PC-3 (cell line): ENCODE results near the gene CLCF1. TPM values are rescaled to one million over a fixed set of nuclear protein-coding genes. Genes with fewer than 3 reads are reported as not detected.
A peak's percentile ranks its signal among the peaks of the same experiment; 100 is the strongest.

Experiments
- ATAC-seq: fragments of 200-7000 bp; cut with Tn5 transposase; 2 replicates; pipeline ENCODE4 v1.9.1; 2020; ENCODE audit warnings: mild to moderate bottlenecking, moderate library complexity
- BruUV-seq: library from RNA; stranded (reverse); fragments of 400-500 nt; replicated peaks from 2 replicates; lab custom pipeline; 2021; lab: Mats Ljungman, UMichigan
- CTCF ChIA-PET: fragments of 300-600 bp; sonication (Branson Sonifier 250); formaldehyde crosslinking; loops from one replicate; lab custom pipeline; 2022; ENCODE audit warnings: antibody characterized with exemption; lab: Charles Lee
- POLR2A ChIA-PET: fragments of 300-600 bp; sonication (Branson Sonifier 250); formaldehyde crosslinking; loops from one replicate; lab custom pipeline; 2022; ENCODE audit warnings: antibody characterized with exemption; ENCODE audit not compliant: unreplicated experiment; lab: Charles Lee
- DNase-seq: peaks from one replicate; pipeline ENCODE4 v3.0.0-alpha.2; 2015
- H2AFZ ChIP-seq: fragments of 300-600 bp; sonication (generic); 2 replicates; pipeline ENCODE4 v1.6.0; 2016; ENCODE audit warnings: antibody characterized with exemption, low read length
- H3F3A ChIP-seq: fragments of 300-600 bp; sonication (generic); one replicate; pipeline ENCODE4 v1.6.0; 2017; ENCODE audit warnings: antibody characterized with exemption, low read length, control low read depth, mild to moderate bottlenecking; ENCODE audit not compliant: unreplicated experiment
- H3K27ac ChIP-seq: fragments of 300-600 bp; sonication (generic); 2 replicates; pipeline ENCODE4 v1.5.1; 2016; ENCODE audit warnings: mild to moderate bottlenecking, low read length
- H3K27me3 ChIP-seq: fragments of 300-600 bp; sonication (generic); 2 replicates; pipeline ENCODE4 v1.6.1; 2016; ENCODE audit warnings: low read length, mixed read lengths
- H3K36me3 ChIP-seq: fragments of 300-600 bp; sonication (generic); 2 replicates; pipeline ENCODE4 v1.6.1; 2016; ENCODE audit warnings: low read depth, mixed run types, low read length, mixed read lengths
- H3K4me1 ChIP-seq: fragments of 300-600 bp; sonication (generic); 2 replicates; pipeline ENCODE4 v1.5.1; 2016; ENCODE audit warnings: low read length; ENCODE audit not compliant: insufficient read depth
- H3K4me2 ChIP-seq: fragments of 300-600 bp; sonication (generic); 2 replicates; pipeline ENCODE4 v1.6.0; 2016; ENCODE audit warnings: low read length
- H3K4me3 ChIP-seq: fragments of 300-600 bp; sonication (generic); 2 replicates; pipeline ENCODE4 v1.5.1; 2016; ENCODE audit warnings: mild to moderate bottlenecking, low read length, mixed read lengths
- H3K79me2 ChIP-seq: fragments of 300-600 bp; sonication (generic); 2 replicates; pipeline ENCODE4 v1.6.1; 2017; ENCODE audit warnings: low read length, mixed read lengths
- H3K9ac ChIP-seq: fragments of 300-600 bp; sonication (generic); 2 replicates; pipeline ENCODE4 v1.6.0; 2016; ENCODE audit warnings: mild to moderate bottlenecking, low read length
- H3K9me2 ChIP-seq: fragments of 300-600 bp; sonication (generic); replicated peaks from 2 replicates; pipeline ENCODE4 v1.6.1; 2016; ENCODE audit warnings: mixed run types, low read length, mixed read lengths
- H3K9me3 ChIP-seq: fragments of 300-600 bp; sonication (generic); 2 replicates; pipeline ENCODE4 v1.6.1; 2016; ENCODE audit warnings: low read length, mixed read lengths
- H4K20me1 ChIP-seq: fragments of 300-600 bp; sonication (generic); 2 replicates; pipeline ENCODE4 v1.6.1; 2016; ENCODE audit warnings: low read length, mixed read lengths
- EZH2 ChIP-seq: fragments of 300-600 bp; sonication (generic); IDR thresholded peaks from one replicate; pipeline ENCODE4 v1.6.1; 2017; ENCODE audit warnings: antibody characterized with exemption, mild to moderate bottlenecking, low read length; ENCODE audit not compliant: unreplicated experiment
- EZH2phosphoT487 ChIP-seq: fragments of 300-600 bp; sonication (generic); IDR thresholded peaks from 2 replicates; pipeline ENCODE4 v1.6.1; 2018; ENCODE audit warnings: mild to moderate bottlenecking, antibody characterized with exemption, low read length, borderline replicate concordance
- intact Hi-C: fragments of 100-400 bp; cut with micrococcal nuclease; formaldehyde crosslinking; loops from 2 replicates; pipeline ENCODE4 v1.9.0; 2023
- total RNA-seq: library from RNA; depleted of rRNA; stranded (reverse); fragments of >200 nt; gene quantifications from 2 replicates; pipeline ENCODE4 v1.2.3, GENCODE V29; 2014
- TF ChIP-seq, protein P1 (sequence below): fragments of 300-600 bp; sonication (generic); conservative IDR thresholded peaks from 2 replicates; pipeline ENCODE4 v1.5.1; 2017; ENCODE audit warnings: antibody characterized with exemption, low read depth, mild to moderate bottlenecking, low read length

CLCF1 gene
- total RNA-seq, 1 experiment from 2014 or later: 48.3 TPM

DNA sequence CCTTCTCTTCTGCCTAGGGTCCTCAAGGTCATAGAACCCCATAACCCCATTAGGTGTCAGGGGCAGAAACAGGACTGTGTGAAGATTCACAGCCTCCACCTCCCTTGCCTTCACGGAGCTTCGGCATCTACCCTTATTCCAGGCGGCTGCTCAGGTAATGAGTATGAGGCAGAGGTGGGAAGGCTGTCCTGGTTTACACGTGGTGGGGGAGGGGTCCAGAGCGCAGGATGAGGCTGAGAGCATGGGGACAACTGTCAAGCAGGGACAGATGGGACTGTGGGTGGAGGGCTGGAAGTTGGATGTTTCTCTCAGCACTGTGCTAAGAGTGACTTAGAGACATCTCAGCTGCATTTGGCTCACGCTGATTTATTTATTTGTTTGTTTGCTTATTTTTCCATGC, 14.1 kb upstream of the CLCF1 start:
- no peaks in the 10 kb centered on the region for H3K36me3 ChIP-seq

GRCh38 chr11:67387069-67387468, 13.7 kb upstream of the CLCF1 start:
- no peaks in the 10 kb centered on the region for H3K9me2 ChIP-seq
- no peak overlapping the region for H3K4me3 ChIP-seq
- POLR2A ChIA-PET: no interaction called here
- no peaks in the 10 kb centered on the region for H3K27me3 ChIP-seq
- peaks cover 22% of the 10 kb centered on the region for H3K4me1 ChIP-seq
- TF ChIP-seq EZH2 (no peak), EZH2phosphoT487 (no peak)
- TF ChIP-seq, protein P1, sequence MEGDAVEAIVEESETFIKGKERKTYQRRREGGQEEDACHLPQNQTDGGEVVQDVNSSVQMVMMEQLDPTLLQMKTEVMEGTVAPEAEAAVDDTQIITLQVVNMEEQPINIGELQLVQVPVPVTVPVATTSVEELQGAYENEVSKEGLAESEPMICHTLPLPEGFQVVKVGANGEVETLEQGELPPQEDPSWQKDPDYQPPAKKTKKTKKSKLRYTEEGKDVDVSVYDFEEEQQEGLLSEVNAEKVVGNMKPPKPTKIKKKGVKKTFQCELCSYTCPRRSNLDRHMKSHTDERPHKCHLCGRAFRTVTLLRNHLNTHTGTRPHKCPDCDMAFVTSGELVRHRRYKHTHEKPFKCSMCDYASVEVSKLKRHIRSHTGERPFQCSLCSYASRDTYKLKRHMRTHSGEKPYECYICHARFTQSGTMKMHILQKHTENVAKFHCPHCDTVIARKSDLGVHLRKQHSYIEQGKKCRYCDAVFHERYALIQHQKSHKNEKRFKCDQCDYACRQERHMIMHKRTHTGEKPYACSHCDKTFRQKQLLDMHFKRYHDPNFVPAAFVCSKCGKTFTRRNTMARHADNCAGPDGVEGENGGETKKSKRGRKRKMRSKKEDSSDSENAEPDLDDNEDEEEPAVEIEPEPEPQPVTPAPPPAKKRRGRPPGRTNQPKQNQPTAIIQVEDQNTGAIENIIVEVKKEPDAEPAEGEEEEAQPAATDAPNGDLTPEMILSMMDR: no peak
- H3F3A ChIP-seq: no peaks in the 10 kb centered on the region
- no peak overlapping the region for H3K9ac ChIP-seq
- CTCF ChIA-PET: interaction anchor here (0.8 kb wide), 1 partner anchor 34 kb away, joined by 4 read pairs; no protein-coding TSS in a partner anchor
- no peaks in the 10 kb centered on the region for H3K9me3 ChIP-seq
- BruUV-seq: no TSS peak
- no peaks in the 10 kb centered on the region for H4K20me1 ChIP-seq
- ATAC-seq (no peak), DNase-seq (no peak)
- H2AFZ ChIP-seq: no peak overlapping the region
- H3K27ac ChIP-seq: no peak overlapping the region
- intact Hi-C loops: no loop called here
- no peak overlapping the region for H3K4me2 ChIP-seq
- no peaks in the 10 kb centered on the region for H3K36me3 ChIP-seq
- peaks cover 19% of the 10 kb centered on the region for H3K79me2 ChIP-seq

More for the DNA sequence above, 14.1 kb upstream of the CLCF1 start:
- Histone ChIP-seq H3K27ac (no peak overlapping the region), H3F3A (no peaks in the 10 kb centered on the region), H4K20me1 (no peaks in the 10 kb centered on the region), H3K9me2 (no peaks in the 10 kb centered on the region), H3K9me3 (no peaks in the 10 kb centered on the region), H3K4me3 (no peak overlapping the region), H3K79me2 (peaks cover 24% of the 10 kb centered on the region), H2AFZ (no peak overlapping the region), H3K4me2 (no peak overlapping the region), H3K4me1 (peaks cover 18% of the 10 kb centered on the region), H3K9ac (no peak overlapping the region), H3K27me3 (no peaks in the 10 kb centered on the region)
- TF ChIP-seq EZH2 (no peak), EZH2phosphoT487 (no peak)
- TF ChIP-seq, protein P1: no peak
- no TSS peak for BruUV-seq
- ChIA-PET CTCF (no interaction called here), POLR2A (no interaction called here)
- DNase-seq (no peak), ATAC-seq (no peak)
- intact Hi-C loops: no loop called here

- no peaks in the 10 kb centered on the region for H3K27me3 ChIP-seq
- H3K9ac ChIP-seq: no peak overlapping the region
- no peak for TF ChIP-seq EZH2phosphoT487
- TF ChIP-seq EZH2: no peak
- TF ChIP-seq, protein P1: no peak
- no peaks in the 10 kb centered on the region for H3K9me2 ChIP-seq
- no peaks in the 10 kb centered on the region for H3F3A ChIP-seq
- H3K4me3 ChIP-seq: no peak overlapping the region
- intact Hi-C loops: no loop called here
- no peak overlapping the region for H3K27ac ChIP-seq
- ChIA-PET CTCF (interaction anchor here (0.5 kb wide), 1 partner anchor 31 kb away, joined by 3 read pairs; no protein-coding TSS in a partner anchor), POLR2A (interaction anchor here (0.6 kb wide), 1 partner anchor 32 kb away, joined by 3 read pairs; no protein-coding TSS in a partner anchor)
- peak; percentile 70 for DNase-seq
- H3K9me3 ChIP-seq: no peaks in the 10 kb centered on the region
- no peaks in the 10 kb centered on the region for H3K36me3 ChIP-seq
- H3K4me1 ChIP-seq: peaks cover 34% of the 10 kb centered on the region
- H3K79me2 ChIP-seq: 0 out of 2 replicates have a peak, but pooled peaks cover 3% of the 10 kb centered on the region
- BruUV-seq: no TSS peak
- H4K20me1 ChIP-seq: no peaks in the 10 kb centered on the region
- H3K4me2 ChIP-seq: peak overlapping the region; percentile 40
- H2AFZ ChIP-seq: no peak overlapping the region
- ATAC-seq: peak; percentile 12
These were observed 11.5 kb upstream of the CLCF1 start for GRCh38 chr11:67384851-67385366.
